ENCODE data around the gene ZBTB7C.

Gene ZBTB7C

GRCh38 chr18:48244530-48244929 is 164.7 kb downstream of the ZBTB7C start:
- no peak for DNase-seq

GRCh38 chr18:48238636-48239035 is 170.5 kb downstream of the ZBTB7C start:
- DNase-seq, result no peak

DNA sequence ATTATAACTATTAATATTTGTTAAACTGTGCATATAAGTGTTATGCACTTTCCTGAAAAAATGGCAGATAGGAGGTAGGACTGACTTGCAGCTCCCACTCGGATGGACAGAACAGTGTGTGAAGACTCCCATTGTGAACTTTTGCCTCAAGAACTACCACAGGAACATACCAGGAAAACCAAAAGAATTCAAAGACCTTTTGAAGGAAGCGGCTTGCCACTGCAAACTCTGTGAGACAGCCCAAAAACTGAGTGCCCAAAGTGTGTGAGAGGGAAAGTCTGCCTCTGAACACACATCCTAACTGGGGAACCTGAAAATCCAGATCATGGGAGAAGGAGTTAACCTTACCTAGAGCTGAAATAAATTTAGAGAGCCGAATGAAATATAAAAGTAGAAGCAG is 171.0 kb downstream of the ZBTB7C start:
- DNase-seq, result no peak

DNA sequence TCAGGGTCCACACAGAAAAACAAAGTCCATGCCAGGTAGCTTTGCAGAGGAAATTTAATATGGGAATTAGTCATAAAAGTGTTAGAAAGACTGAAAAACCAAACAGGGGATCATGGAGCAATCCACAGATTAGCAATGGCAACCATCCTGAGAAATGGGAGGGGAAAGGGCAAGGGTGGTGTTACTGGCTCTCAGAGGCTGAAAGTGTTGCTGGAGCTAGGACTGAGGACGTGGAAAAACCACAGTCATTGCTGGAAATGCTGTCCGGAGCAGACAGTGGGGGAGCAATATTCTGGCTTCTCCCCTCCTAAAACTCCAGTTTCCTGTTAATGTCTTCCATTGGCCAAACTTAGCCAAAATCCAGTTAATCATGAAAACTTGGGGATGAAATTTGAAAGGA is 172.4 kb downstream of the ZBTB7C start:
- no peak for DNase-seq

DNA sequence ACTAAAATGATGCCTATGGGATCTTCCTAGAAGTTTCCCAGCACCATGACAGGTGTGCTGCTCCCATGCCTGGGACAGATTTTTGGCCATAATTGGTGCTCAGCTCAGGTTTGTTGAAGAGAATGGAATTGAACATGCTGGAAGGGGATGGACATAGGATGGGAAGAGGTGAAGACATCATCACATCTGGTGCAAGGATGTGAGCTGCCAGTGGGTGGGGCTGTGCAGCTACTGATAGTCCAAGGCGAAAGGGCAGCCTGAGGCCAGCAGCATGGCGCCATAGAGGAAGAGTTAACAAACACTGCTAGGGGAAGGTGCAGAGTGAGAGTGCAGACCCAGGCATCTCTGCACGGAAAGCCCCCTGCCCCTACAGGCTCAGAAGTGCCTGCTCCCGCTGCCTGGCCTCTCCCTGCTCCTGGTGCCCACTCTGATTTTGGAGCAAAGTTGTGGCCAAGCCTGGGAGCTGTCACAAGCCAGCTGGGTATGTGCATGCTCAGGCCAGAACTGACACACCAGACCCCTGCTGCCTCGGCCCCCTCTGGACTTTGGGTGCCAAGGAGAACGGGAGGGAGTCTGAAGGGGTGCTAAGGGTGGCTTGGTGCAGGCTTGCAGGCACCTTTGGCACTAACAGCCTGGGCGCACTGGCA is 178.6 kb downstream of the ZBTB7C start:
- peak; percentile 22 to 47 for DNase-seq

DNA sequence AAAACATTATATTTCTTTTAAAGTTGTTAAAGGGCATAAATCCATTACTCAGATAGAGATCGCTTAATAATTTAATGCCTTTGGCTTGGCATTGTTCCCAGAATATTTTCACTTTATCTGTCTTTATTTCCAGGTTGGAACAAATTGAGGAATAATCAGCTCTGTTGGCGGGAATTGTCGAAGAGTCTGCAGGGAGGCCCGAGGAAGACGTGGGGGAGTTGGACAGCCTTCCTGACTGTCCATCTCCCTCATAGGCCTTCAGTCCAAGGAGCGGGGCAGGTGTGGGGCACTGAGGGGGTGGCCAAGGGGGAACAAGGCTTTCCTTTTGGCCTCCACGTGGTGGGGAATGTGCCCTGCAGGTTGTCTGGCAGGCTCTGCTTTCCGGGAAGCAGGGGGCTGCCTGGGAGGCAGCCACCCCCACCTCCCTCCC is 179.6 kb downstream of the ZBTB7C start:
- peak in 1 of 2 experiments; percentile 29 for DNase-seq

GRCh38 chr18:48228841-48229240 is 180.3 kb downstream of the ZBTB7C start:
- peak in 1 of 2 experiments; percentile 43 for DNase-seq

DNA sequence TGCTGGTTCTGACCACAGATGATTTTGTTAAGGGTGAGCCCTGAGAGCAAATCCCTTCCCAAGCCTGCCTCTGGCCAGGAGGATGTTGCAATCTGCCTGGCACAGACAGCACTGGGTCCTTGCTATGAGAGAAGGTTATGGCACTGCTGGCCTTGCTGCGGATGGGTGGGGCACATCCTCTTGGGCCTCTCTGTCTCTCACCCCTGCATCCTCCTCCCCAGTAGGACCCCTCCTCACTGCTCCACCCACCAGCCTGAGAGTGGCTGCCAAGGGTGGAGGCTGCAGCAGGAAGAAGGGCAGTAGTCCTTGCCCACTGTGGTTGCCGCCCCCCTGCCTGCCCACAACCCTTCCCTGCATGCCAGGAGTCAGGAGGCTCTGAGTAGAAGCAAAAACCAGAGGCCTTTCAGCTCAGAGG is 180.9 kb downstream of the ZBTB7C start:
- DNase-seq, result no peak

GRCh38 chr18:48227206-48227605 is 182.0 kb downstream of the ZBTB7C start:
- DNase-seq, result no peak

GRCh38 chr18:48226401-48226800 is 182.8 kb downstream of the ZBTB7C start:
- DNase-seq, result no peak

DNA sequence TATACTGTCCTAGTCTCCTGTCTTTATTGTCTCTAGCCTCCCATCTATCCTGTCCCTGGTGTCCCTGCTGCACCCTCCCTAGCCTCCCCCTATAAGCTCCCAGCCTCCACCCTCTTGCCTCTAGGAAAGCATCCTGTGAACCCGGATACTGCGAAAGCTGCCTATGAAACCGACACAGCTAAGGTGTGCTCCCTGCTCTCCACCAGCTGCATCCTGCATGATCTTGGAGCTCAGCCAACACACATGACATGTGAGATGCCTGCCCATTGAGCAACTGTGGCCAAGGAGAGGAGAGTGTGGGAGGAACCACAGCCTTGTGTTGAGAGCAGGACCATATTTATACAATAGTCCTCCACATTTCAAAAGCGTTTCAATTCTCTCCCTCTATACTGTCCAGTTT is 187.1 kb downstream of the ZBTB7C start:
- peak in 1 of 2 experiments; percentile 15 for DNase-seq

DNA sequence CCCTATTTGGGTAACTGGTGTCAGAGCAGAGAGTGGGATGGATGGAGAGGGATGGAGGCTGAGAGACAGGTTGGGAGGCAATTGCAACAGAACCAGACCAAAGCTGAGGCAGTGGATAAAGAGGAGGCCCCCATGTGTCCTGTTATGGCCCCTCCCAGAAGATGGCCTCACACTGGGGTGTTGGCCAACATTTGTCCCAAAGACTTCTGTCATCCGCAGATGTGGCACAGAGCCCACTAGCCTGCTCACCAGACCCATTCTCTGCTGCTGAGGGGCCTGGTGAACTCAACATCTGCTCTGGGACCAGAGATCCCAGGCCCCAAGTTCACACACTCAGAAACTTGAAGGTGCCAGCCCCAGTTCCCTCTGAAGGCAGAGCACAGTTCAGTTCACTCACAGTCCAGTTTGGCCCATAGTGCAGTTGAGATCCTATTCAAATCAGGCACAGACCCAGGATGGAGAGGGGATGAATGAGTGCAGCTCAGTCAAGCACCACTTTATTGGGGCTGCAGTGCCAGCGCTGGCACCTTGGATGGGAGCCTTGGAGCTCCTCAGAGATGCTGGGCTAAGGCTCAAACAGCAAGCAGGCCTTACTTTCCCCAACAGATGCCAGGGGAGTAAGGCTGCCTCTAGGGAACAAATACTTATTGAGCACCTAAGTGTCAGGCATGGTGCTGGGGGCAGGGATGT is 189.2 kb downstream of the ZBTB7C start:
- peak in 1 of 2 experiments; percentile 65 for DNase-seq

DNA sequence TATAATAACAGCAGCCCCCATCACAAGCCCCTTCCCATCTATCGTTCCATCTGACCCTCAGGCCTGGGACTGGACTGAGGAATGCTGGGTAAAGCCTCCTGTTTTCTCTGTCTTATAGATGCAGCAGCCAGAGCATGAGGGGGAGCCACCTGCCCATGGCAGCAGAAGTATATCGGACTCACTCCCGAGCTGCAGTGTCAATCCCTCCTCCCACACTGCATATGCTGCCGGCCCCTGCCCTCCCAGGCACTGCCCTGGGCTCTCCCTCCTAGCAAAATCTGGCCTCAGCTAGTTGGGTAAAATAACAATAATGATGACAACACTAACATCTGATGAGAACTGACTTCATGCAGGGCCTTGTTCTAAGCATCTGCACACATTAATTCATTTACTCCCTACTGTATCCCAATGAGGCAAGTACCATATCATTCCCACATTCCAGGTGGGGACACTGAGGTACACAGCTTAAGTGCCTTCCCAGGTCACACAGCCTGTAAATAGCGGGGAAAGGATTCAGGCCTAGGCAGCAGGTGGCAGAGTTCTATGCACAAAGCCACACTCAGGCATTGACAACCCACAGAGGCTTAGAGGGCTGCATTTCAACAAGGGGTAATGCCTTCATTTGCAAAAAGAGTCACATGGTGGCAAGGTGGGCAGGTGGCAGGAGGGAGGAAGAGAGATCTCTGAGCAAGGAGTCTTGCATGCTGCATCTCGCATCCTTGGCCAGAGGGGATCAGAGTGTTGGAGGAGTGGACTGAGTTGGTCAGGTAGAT is 190.0 kb downstream of the ZBTB7C start:
- DNase-seq, result no peak

DNA sequence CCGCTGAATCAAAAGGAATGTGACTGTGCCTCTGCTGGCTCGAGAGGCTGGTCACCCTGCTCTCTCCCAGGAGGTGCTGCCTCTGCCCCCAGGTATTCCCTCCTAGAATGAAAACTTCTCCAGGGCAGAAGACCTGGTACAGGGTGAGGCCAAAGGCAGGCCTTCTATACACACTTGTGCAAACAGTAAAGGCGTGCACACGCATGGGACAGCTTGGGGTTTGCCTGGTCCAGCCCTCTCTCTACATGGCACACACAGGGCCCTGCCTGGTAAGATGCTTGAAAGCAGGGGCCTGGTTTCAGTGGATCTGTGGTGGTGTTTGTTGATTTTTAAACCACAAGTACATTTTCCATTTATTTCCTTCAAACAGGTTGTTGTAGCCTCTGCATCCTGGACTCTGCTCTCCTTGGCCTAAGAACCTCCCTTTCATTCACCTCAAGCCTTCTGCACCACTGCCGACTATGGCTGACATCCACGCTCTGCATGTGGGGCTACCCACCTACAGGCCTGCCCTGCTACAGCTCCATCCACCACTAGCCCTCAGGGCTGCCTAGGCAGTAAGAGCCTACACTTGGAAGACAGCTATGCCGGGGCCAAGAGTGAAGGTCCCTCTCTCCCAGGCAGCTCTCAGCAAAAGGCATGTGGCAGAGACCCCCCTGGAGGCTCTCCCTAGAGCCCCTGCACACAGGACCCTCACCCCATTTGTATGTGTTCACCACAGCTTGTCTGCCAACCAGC is 190.7 kb downstream of the ZBTB7C start:
- DNase-seq, result no peak

GRCh38 chr18:48217258-48218250 is 191.6 kb downstream of the ZBTB7C start:
- DNase-seq, result no peak

DNA sequence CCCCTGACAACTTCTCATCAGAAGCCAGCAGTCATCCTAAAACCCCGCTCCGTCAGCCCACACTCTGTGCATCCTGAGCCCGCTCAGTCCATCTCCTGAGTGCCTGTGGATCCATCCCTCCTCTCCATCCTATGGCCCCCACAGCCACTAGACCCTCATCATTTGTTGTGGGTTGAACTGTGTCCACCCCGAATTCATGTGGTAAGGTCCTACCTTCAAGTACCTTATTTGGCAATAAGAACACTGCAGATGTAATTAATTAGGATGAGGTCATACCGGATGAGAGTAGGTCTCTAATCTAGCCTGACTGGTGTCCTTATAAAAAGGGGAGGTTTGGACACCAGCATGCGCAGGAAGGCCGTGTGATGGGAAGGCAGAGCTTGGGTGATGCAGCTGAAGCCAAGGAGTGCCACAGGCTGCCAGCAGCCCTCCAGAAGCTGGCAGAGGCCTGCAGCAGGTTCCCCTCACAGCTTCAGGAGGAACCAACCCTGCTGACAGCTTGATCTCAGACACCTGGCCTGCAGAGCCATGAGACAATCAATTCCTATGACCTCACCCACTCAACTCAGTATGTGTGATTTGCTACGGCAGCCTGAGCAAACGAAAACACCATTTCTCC is 192.4 kb downstream of the ZBTB7C start:
- peak in 1 of 2 experiments; percentile 28 for DNase-seq

- no peak for DNase-seq
These were observed 193.1 kb downstream of the ZBTB7C start for GRCh38 chr18:48215876-48216638.

- DNase-seq, result no peak
These were observed 195.4 kb downstream of the ZBTB7C start for GRCh38 chr18:48213791-48214190.

- no peak for DNase-seq
These were observed 200.6 kb downstream of the ZBTB7C start for GRCh38 chr18:48208432-48209140.

DNA sequence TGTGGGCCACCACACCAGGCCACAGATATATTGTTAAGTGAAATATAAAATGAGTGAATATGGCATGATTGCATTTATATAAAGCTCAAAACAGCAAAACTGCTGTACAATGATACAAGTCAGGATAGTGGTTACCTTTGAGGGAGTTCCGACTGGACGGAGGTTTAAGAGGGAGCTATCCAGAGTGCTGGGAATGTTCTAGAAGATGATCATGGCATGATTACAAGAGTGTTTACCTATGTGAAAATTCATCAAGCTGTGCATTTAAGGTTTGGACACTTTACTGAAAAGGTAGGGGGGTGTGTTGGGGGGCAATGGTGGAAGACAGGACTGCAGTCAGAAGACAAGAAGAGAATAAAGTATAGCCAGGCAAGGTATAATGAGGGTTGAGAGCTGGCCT is 201.4 kb downstream of the ZBTB7C start:
- no peak for DNase-seq
